Putamen (tissue), 1 donor: ENCODE data around the gene AXDND1.
"Not testable (repeated sequence)": the region's sequence is repeated elsewhere in the genome, so short reads cannot be mapped to it uniquely, and the experiment has no call there.

Experiments used
- DNase-seq: peaks from one replicate; pipeline ENCODE4 v3.0.0-alpha.2; 2016; ENCODE audit warnings: low spot score

AXDND1 gene

DNA sequence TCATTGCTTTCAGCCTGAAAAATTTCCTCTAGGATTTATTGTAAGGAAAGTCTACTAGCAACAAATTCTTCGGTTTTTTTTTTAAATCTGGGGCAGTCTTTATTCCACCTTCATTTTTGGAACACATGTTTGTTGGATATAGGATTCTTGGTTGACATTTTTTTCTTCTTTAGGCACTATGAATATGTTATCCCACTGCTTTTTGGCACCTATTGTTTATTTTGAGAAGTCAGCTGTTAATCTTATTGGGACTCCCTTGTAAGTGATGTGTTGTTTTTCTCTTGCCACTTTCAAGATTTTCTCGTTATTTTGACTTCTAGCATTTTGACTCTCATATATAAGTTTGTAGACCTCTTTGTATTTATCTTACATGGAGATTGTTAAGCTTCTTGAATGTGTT is 110.7 kb downstream of the AXDND1 start:
- DNase-seq: no peak

- no peak for DNase-seq
Measured at GRCh38 chr1:179478370-179478769, 112.6 kb downstream of the AXDND1 start.

GRCh38 chr1:179490611-179491010 is 124.8 kb downstream of the AXDND1 start:
- no peak for DNase-seq

GRCh38 chr1:179493323-179493722 is 127.6 kb downstream of the AXDND1 start:
- DNase-seq: no peak

- no peak for DNase-seq
Measured at GRCh38 chr1:179506199-179506598, 140.4 kb downstream of the AXDND1 start.

GRCh38 chr1:179509384-179509783 is 143.6 kb downstream of the AXDND1 start:
- no peak for DNase-seq

DNA sequence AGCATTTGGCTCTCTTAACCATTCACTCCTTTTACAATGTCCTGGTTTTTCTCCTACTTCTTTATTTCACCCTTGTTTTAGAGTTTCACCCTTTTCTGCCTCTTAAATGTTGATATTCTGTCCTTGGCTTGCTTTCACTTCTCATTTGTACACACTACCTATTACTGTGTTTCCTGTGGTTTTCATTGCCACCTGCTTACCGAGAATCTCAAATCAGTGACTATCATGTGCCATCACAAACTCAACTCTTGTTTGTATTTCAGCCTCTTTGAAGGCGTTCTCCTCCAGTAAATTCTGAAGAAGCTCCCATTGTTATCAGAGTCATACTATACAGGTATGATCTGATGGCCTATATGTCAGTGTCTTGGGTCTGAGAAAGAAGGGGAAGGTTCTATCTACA is 144.3 kb downstream of the AXDND1 start:
- no peak for DNase-seq

DNA sequence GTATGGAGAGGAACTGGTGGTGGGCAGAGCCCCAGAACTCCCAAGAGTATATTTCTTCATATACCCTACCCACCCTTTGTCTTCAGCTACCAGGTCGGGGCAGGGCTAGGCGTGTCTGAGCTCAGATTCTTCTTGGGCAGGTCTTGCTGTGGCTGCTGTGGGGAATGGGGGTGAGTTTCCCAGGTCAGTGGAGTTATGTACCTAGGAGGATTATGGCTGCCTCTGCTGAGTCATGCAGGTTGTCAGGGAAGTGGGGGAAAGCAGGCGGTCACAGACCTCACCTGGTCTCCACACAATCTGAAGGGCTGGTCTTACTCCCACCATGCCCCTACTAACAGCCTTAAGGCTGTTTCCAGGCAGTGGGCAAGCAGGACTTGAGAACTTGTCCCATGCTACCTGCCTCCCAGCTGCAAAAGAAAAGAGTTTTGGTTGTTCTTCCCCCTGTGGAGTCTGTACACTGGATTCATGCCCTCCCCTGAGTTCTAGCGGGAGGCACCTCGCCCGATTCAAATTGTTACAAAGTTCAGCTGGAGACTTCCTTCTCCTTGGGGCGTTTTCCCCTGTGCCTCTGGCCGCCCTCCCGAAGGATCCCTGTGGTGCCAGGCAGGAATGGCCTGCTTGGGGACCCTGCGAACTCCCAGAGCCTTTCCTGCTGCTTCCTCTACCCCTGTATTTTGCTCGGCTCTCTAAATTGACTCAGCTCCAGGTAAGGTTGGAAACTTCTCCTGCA is 151.4 kb downstream of the AXDND1 start:
- no peak for DNase-seq

GRCh38 chr1:179518544-179518943 is 152.8 kb downstream of the AXDND1 start:
- DNase-seq: not testable (repeated sequence)

GRCh38 chr1:179529482-179530195 is 163.9 kb downstream of the AXDND1 start:
- no peak for DNase-seq

- no peak for DNase-seq
Measured at GRCh38 chr1:179530352-179530751, 164.6 kb downstream of the AXDND1 start.

GRCh38 chr1:179541774-179542173 is 176.0 kb downstream of the AXDND1 start:
- no peak for DNase-seq

DNA sequence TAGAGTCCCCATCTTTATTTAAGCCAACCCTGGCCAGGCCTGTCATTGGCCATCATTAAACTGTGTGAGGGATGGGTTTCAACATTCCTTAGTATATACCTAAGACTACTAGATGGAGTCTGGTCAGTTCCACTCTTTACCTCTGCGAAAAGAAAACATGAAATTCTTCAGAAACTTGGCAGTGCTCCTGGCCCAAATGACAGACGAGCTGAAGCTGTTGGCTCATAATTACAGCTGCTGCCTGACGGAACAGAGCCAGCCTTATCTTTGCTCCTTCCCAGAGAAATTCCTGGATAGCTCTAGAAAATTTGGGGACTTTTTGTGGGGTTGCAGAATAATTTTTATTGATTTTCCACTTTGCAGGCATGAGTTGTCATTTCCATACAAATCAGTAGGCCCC is 179.6 kb downstream of the AXDND1 start:
- DNase-seq: no peak

- DNase-seq: peak; percentile 22
Measured at GRCh38 chr1:179547021-179547535, 181.3 kb downstream of the AXDND1 start.

DNA sequence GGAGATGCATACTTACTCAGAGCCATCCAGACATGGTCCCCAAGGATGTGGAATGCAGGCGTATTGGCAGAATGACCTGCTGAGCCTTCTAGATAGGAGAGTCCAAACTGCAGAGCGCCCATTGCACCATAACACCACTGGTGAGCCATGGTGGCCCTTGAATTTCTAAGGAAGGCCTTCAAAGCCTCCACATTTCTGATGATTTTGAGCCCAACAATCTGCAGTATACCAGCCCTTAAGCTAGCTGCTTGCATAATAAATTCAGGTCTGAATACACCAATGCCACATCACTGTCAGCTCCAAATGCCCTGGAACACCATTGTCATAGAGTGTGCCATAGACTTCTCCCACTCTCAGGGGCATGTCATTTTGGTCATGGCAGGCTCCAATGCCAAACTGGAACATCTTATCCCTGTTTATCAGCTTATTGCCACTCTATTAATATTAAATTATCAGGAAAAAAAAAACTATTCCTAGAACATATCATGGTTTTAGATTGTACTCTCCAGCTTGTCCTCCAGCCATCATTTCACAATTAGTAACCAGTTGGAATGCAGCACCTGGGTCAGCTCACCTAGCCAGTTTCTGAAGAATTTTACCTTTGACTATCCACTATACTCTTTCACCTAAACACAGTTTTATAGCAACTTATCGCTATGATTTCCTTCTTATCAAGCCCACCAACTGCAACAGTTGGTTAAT is 183.0 kb downstream of the AXDND1 start:
- no peak for DNase-seq

DNA sequence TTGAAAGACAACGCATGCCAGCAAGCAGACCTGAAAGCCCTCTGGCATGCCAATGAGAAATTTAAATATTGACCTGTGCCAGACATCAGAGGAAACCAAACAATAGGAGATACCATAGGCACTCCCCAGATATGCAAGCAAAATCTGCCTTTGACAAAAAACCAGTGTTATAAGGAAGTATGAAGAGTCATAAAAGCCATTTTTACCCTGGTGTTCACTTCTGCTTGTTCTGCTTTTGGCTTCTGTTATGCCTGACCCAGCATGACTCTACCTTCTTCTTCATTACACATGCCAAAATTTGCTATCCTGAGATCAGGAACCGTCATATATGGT is 183.6 kb downstream of the AXDND1 start:
- no peak for DNase-seq

GRCh38 chr1:179550746-179551682 is 185.2 kb downstream of the AXDND1 start:
- no peak for DNase-seq

DNA sequence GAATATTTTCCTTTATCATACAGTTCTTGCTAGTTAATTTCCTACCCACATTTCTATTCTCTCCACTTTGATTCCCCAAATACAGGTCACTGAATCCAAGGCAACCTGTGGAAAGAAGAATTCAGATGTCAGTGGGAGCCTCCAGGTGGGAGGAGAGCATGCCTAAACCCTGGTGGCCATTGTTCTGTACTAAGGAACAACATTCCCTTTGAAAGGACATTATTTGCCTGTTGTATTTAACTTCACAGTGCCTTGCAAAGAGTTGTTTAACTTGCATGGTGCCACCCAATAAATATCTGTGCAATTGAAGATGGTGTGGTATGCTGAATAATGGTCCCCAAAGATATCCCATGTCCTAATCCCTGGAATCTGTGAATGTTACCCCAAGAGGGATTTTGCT is 188.7 kb downstream of the AXDND1 start:
- no peak for DNase-seq

- no peak for DNase-seq
Measured at GRCh38 chr1:179558078-179558477, 192.3 kb downstream of the AXDND1 start.

GRCh38 chr1:179575497-179576314 is 209.9 kb downstream of the AXDND1 start, which contains the start of gene NPHS2:
Gene NPHS2 (minus strand): TSS chr1:179575948. CDS start chr1:179575864, 84 bp downstream.
- DNase-seq: no peak

- DNase-seq: no peak
Measured at GRCh38 chr1:179576509-179576908, 210.7 kb downstream of the AXDND1 start.
